Measurements from ENCODE around the gene PRKAG2. TPM values are rescaled to one million over a fixed set of nuclear protein-coding genes. Genes with fewer than 3 reads are reported as not detected.

The PRKAG2 gene
- polyA plus RNA-seq, 1 of the 3 experiments (the other 2 are of a cell fraction): 51.6 TPM

GRCh38 chr7:151796871-151797537, 79.9 kb downstream of the PRKAG2 start (continued):
- TF ChIP-seq SMC3 (IDR thresholded peaks at IDR 0.05; ENCODE audit: low read depth, low read length) (no peak), TCF12 (IDR thresholded peaks at IDR 0.05) (no peak), USF1 (IDR thresholded peaks at IDR 0.05; ENCODE audit: borderline replicate concordance, low read depth) (no peak), NRF1 (IDR thresholded peaks at IDR 0.05; ENCODE audit: low read depth, low read length) (no peak)

GRCh38 chr7:151796091-151796870, 80.6 kb downstream of the PRKAG2 start:
- Histone ChIP-seq H3K4me3 (ENCODE audit: low read depth in 2 of 2, low read length in 1 of 2) (no peak overlapping the region), H3K27ac (ENCODE audit: low read depth in 2 of 2, low read length in 1 of 2) (no peak overlapping the region), H3K9me3 (no peaks in the 10 kb centered on the region), H3K4me1 (ENCODE audit: control insufficient read depth in 1 of 2, insufficient read depth in 2 of 2, low read depth in 1 of 2, low read length in 1 of 2) (peaks cover 0 to 13% of the 10 kb centered on the region in 2 experiments; a peak in 1 of 4 replicates), H3K79me2 (ENCODE audit: insufficient read depth) (no peaks in the 10 kb centered on the region), H3F3A (replicated peaks; ENCODE audit: insufficient read depth) (no peaks in the 10 kb centered on the region), H3K27me3 (ENCODE audit: insufficient read depth) (peaks cover 3% of the 10 kb centered on the region; the same call in 1 of the 2 replicates), H3K4me2 (no peak overlapping the region), H4K20me1 (ENCODE audit: insufficient read depth) (no peaks in the 10 kb centered on the region), H3K36me3 (replicated peaks in 1 of 2; ENCODE audit: control insufficient read depth in 1 of 2, insufficient read depth in 2 of 2, low read length in 1 of 2) (no peaks in the 10 kb centered on the region), H3K9me2 (no peaks in the 10 kb centered on the region), H2AFZ (ENCODE audit: low read depth) (no peak overlapping the region), H3K9ac (no peak overlapping the region)
- ChIA-PET CTCF (interaction anchor here (1.0 to 33.3 kb wide), 3 partner anchors 12 to 38 kb away, joined by 3 to 325 read pairs (median 3); no protein-coding TSS in a partner anchor), POLR2A (no interaction called here)
- 86% methylated on average over 27 of the region's 27 CpGs for WGBS (ENCODE audit: low lambda C conversion rate)
- DNase-seq: no peak
- no peak for TF ChIP-seq EZH2phosphoT487 (IDR thresholded peaks at IDR 0.05; ENCODE audit: borderline replicate concordance, low read depth)
- no peak for TF ChIP-seq RFX5 (IDR thresholded peaks at IDR 0.05; ENCODE audit: low read length)
- TF ChIP-seq MEF2A (IDR thresholded peaks at IDR 0.05; ENCODE audit: borderline replicate concordance, low read depth): no peak
- TF ChIP-seq NFIC (IDR thresholded peaks at IDR 0.05; ENCODE audit: borderline replicate concordance): no peak
- no peak for TF ChIP-seq RXRA (IDR thresholded peaks at IDR 0.05; ENCODE audit: borderline replicate concordance, low read depth)

GRCh38 chr7:151795168-151795811, 81.6 kb downstream of the PRKAG2 start:
- POLR2A ChIA-PET: no interaction called here
- no peaks in the 10 kb centered on the region for H3F3A ChIP-seq (replicated peaks; ENCODE audit: insufficient read depth)
- WGBS (ENCODE audit: low lambda C conversion rate): 82% methylated on average over 18 of the region's 20 CpGs
- no peaks in the 10 kb centered on the region for H3K27me3 ChIP-seq (ENCODE audit: insufficient read depth)
- no peak for TF ChIP-seq FOXJ3 (CRISPR knock-in tag; IDR thresholded peaks at IDR 0.05)
- TF ChIP-seq REST (IDR thresholded peaks at IDR 0.05; ENCODE audit: low read depth, low read length): no peak
- no peak for TF ChIP-seq RFX5 (IDR thresholded peaks at IDR 0.05; ENCODE audit: low read length)
- no peak overlapping the region for H3K4me3 ChIP-seq (ENCODE audit: low read depth in 2 of 2, low read length in 1 of 2)
- no peak for DNase-seq
- H3K79me2 ChIP-seq (ENCODE audit: insufficient read depth): no peaks in the 10 kb centered on the region
- no peaks in the 10 kb centered on the region for H3K36me3 ChIP-seq (replicated peaks in 1 of 2; ENCODE audit: control insufficient read depth in 1 of 2, insufficient read depth in 2 of 2, low read length in 1 of 2)
- no peaks in the 10 kb centered on the region for H4K20me1 ChIP-seq (ENCODE audit: insufficient read depth)
- no peak overlapping the region for H3K9ac ChIP-seq
- H3K4me1 ChIP-seq (ENCODE audit: control insufficient read depth in 1 of 2, insufficient read depth in 2 of 2, low read depth in 1 of 2, low read length in 1 of 2): peaks cover 0 to 19% of the 10 kb centered on the region in 2 experiments; a peak in 1 of 4 replicates
- H3K27ac ChIP-seq (ENCODE audit: low read depth in 2 of 2, low read length in 1 of 2): no peak overlapping the region
- H3K9me3 ChIP-seq: no peaks in the 10 kb centered on the region
- H2AFZ ChIP-seq (ENCODE audit: low read depth): no peak overlapping the region
- H3K4me2 ChIP-seq: no peak overlapping the region
- CTCF ChIA-PET: interaction anchor here (33.3 kb wide), 1 partner anchor 11 kb away, joined by 325 read pairs; no protein-coding TSS in a partner anchor
- no peaks in the 10 kb centered on the region for H3K9me2 ChIP-seq
